ENCODE results near the gene PDE7B. TPM values are rescaled to one million over a fixed set of nuclear protein-coding genes. Genes with fewer than 3 reads are reported as not detected.

PDE7B gene
- total RNA-seq, 1 experiment from 2014 or later = not detected

GRCh38 chr6:136125585-136125984, 274.1 kb downstream of the PDE7B start:
- Histone ChIP-seq H3K36me3 (ENCODE audit: insufficient read depth, low read length) (no peaks in the 10 kb centered on the region), H2AFZ (ENCODE audit: low read length) (no peak overlapping the region), H3K27ac (ENCODE audit: low read length) (no peak overlapping the region), H3K9ac (ENCODE audit: low read length) (no peak overlapping the region), H3K4me2 (ENCODE audit: low read depth, low read length, poor library complexity, severe bottlenecking) (no peak overlapping the region), H3K9me2 (replicated peaks; ENCODE audit: insufficient read depth, low read length) (no peaks in the 10 kb centered on the region), H3K79me2 (ENCODE audit: low read length) (no peaks in the 10 kb centered on the region), H3K4me1 (ENCODE audit: low read length) (no peaks in the 10 kb centered on the region), H3K27me3 (ENCODE audit: low read length) (no peaks in the 10 kb centered on the region), H3K9me3 (ENCODE audit: low read length) (no peaks in the 10 kb centered on the region), H4K20me1 (ENCODE audit: insufficient read depth, low read depth, low read length) (no peaks in the 10 kb centered on the region), H3K4me3 (ENCODE audit: low read length) (no peak overlapping the region)
- DNase-seq = no peak

- Histone ChIP-seq H3K27me3 (ENCODE audit: low read length) (no peaks in the 10 kb centered on the region), H3K4me1 (ENCODE audit: low read length) (no peaks in the 10 kb centered on the region), H3K36me3 (ENCODE audit: insufficient read depth, low read length) (no peaks in the 10 kb centered on the region), H3K9me3 (ENCODE audit: low read length) (no peaks in the 10 kb centered on the region), H3K9me2 (replicated peaks; ENCODE audit: insufficient read depth, low read length) (no peaks in the 10 kb centered on the region), H3K27ac (ENCODE audit: low read length) (no peak overlapping the region), H4K20me1 (ENCODE audit: insufficient read depth, low read depth, low read length) (no peaks in the 10 kb centered on the region), H3K79me2 (ENCODE audit: low read length) (no peaks in the 10 kb centered on the region), H3K4me2 (ENCODE audit: low read depth, low read length, poor library complexity, severe bottlenecking) (no peak overlapping the region), H3K4me3 (ENCODE audit: low read length) (no peak overlapping the region), H3K9ac (ENCODE audit: low read length) (no peak overlapping the region), H2AFZ (ENCODE audit: low read length) (no peak overlapping the region)
- no peak for DNase-seq
These were observed 276.4 kb downstream of the PDE7B start for GRCh38 chr6:136127873-136128272.

- no peak for DNase-seq
- Histone ChIP-seq H2AFZ (ENCODE audit: low read length) (no peak overlapping the region), H3K4me3 (ENCODE audit: low read length) (no peak overlapping the region), H4K20me1 (ENCODE audit: insufficient read depth, low read depth, low read length) (no peaks in the 10 kb centered on the region), H3K9me3 (ENCODE audit: low read length) (no peaks in the 10 kb centered on the region), H3K4me2 (ENCODE audit: low read depth, low read length, poor library complexity, severe bottlenecking) (no peak overlapping the region), H3K36me3 (ENCODE audit: insufficient read depth, low read length) (no peaks in the 10 kb centered on the region), H3K9ac (ENCODE audit: low read length) (no peak overlapping the region), H3K27ac (ENCODE audit: low read length) (no peak overlapping the region), H3K9me2 (replicated peaks; ENCODE audit: insufficient read depth, low read length) (no peaks in the 10 kb centered on the region), H3K27me3 (ENCODE audit: low read length) (no peaks in the 10 kb centered on the region), H3K79me2 (ENCODE audit: low read length) (no peaks in the 10 kb centered on the region), H3K4me1 (ENCODE audit: low read length) (no peaks in the 10 kb centered on the region)
These were observed 277.9 kb downstream of the PDE7B start for GRCh38 chr6:136129365-136129764.

GRCh38 chr6:136134268-136134667, 282.8 kb downstream of the PDE7B start:
- Histone ChIP-seq H3K9me3 (ENCODE audit: low read length) (no peaks in the 10 kb centered on the region), H3K36me3 (ENCODE audit: insufficient read depth, low read length) (no peaks in the 10 kb centered on the region), H3K9me2 (replicated peaks; ENCODE audit: insufficient read depth, low read length) (no peaks in the 10 kb centered on the region), H3K27ac (ENCODE audit: low read length) (no peak overlapping the region), H3K79me2 (ENCODE audit: low read length) (no peaks in the 10 kb centered on the region), H3K9ac (ENCODE audit: low read length) (no peak overlapping the region), H2AFZ (ENCODE audit: low read length) (no peak overlapping the region), H3K4me1 (ENCODE audit: low read length) (no peaks in the 10 kb centered on the region), H3K4me3 (ENCODE audit: low read length) (no peak overlapping the region), H3K27me3 (ENCODE audit: low read length) (no peaks in the 10 kb centered on the region), H3K4me2 (ENCODE audit: low read depth, low read length, poor library complexity, severe bottlenecking) (no peak overlapping the region), H4K20me1 (ENCODE audit: insufficient read depth, low read depth, low read length) (no peaks in the 10 kb centered on the region)
- DNase-seq = no peak

GRCh38 chr6:136134751-136135150, 283.2 kb downstream of the PDE7B start:
- no peak overlapping the region for H3K4me2 ChIP-seq (ENCODE audit: low read depth, low read length, poor library complexity, severe bottlenecking)
- no peaks in the 10 kb centered on the region for H3K27me3 ChIP-seq (ENCODE audit: low read length)
- H3K9me3 ChIP-seq (ENCODE audit: low read length) = no peaks in the 10 kb centered on the region
- no peak overlapping the region for H2AFZ ChIP-seq (ENCODE audit: low read length)
- no peaks in the 10 kb centered on the region for H3K4me1 ChIP-seq (ENCODE audit: low read length)
- H3K4me3 ChIP-seq (ENCODE audit: low read length) = no peak overlapping the region
- H3K9ac ChIP-seq (ENCODE audit: low read length) = no peak overlapping the region
- no peaks in the 10 kb centered on the region for H3K36me3 ChIP-seq (ENCODE audit: insufficient read depth, low read length)
- DNase-seq = no peak
- H3K9me2 ChIP-seq (replicated peaks; ENCODE audit: insufficient read depth, low read length) = no peaks in the 10 kb centered on the region
- H4K20me1 ChIP-seq (ENCODE audit: insufficient read depth, low read depth, low read length) = no peaks in the 10 kb centered on the region
- no peaks in the 10 kb centered on the region for H3K79me2 ChIP-seq (ENCODE audit: low read length)
- H3K27ac ChIP-seq (ENCODE audit: low read length) = no peak overlapping the region

GRCh38 chr6:136136274-136136673, 284.8 kb downstream of the PDE7B start:
- H3K27me3 ChIP-seq (ENCODE audit: low read length) = no peaks in the 10 kb centered on the region
- no peak overlapping the region for H3K9ac ChIP-seq (ENCODE audit: low read length)
- H3K4me2 ChIP-seq (ENCODE audit: low read depth, low read length, poor library complexity, severe bottlenecking) = no peak overlapping the region
- H3K27ac ChIP-seq (ENCODE audit: low read length) = no peak overlapping the region
- no peaks in the 10 kb centered on the region for H3K79me2 ChIP-seq (ENCODE audit: low read length)
- no peaks in the 10 kb centered on the region for H3K9me3 ChIP-seq (ENCODE audit: low read length)
- H4K20me1 ChIP-seq (ENCODE audit: insufficient read depth, low read depth, low read length) = no peaks in the 10 kb centered on the region
- no peaks in the 10 kb centered on the region for H3K9me2 ChIP-seq (replicated peaks; ENCODE audit: insufficient read depth, low read length)
- H2AFZ ChIP-seq (ENCODE audit: low read length) = no peak overlapping the region
- no peaks in the 10 kb centered on the region for H3K4me1 ChIP-seq (ENCODE audit: low read length)
- H3K4me3 ChIP-seq (ENCODE audit: low read length) = no peak overlapping the region
- no peak for DNase-seq
- no peaks in the 10 kb centered on the region for H3K36me3 ChIP-seq (ENCODE audit: insufficient read depth, low read length)

- Histone ChIP-seq H4K20me1 (ENCODE audit: insufficient read depth, low read depth, low read length) (no peaks in the 10 kb centered on the region), H3K27ac (ENCODE audit: low read length) (no peak overlapping the region), H3K9ac (ENCODE audit: low read length) (no peak overlapping the region), H3K27me3 (ENCODE audit: low read length) (no peaks in the 10 kb centered on the region), H3K9me3 (ENCODE audit: low read length) (no peaks in the 10 kb centered on the region), H3K36me3 (ENCODE audit: insufficient read depth, low read length) (no peaks in the 10 kb centered on the region), H3K4me3 (ENCODE audit: low read length) (no peak overlapping the region), H3K4me2 (ENCODE audit: low read depth, low read length, poor library complexity, severe bottlenecking) (no peak overlapping the region), H3K9me2 (replicated peaks; ENCODE audit: insufficient read depth, low read length) (no peaks in the 10 kb centered on the region), H3K79me2 (ENCODE audit: low read length) (no peaks in the 10 kb centered on the region), H3K4me1 (ENCODE audit: low read length) (no peaks in the 10 kb centered on the region), H2AFZ (ENCODE audit: low read length) (no peak overlapping the region)
- DNase-seq = no peak
These were observed 285.6 kb downstream of the PDE7B start for GRCh38 chr6:136137008-136137692.

GRCh38 chr6:136137739-136138402, 286.4 kb downstream of the PDE7B start:
- Histone ChIP-seq H2AFZ (ENCODE audit: low read length) (no peak overlapping the region), H3K27me3 (ENCODE audit: low read length) (no peaks in the 10 kb centered on the region), H3K4me3 (ENCODE audit: low read length) (no peak overlapping the region), H3K9me3 (ENCODE audit: low read length) (no peaks in the 10 kb centered on the region), H3K27ac (ENCODE audit: low read length) (no peak overlapping the region), H4K20me1 (ENCODE audit: insufficient read depth, low read depth, low read length) (no peaks in the 10 kb centered on the region), H3K79me2 (ENCODE audit: low read length) (no peaks in the 10 kb centered on the region), H3K36me3 (ENCODE audit: insufficient read depth, low read length) (no peaks in the 10 kb centered on the region), H3K9ac (ENCODE audit: low read length) (no peak overlapping the region), H3K9me2 (replicated peaks; ENCODE audit: insufficient read depth, low read length) (no peaks in the 10 kb centered on the region), H3K4me1 (ENCODE audit: low read length) (no peaks in the 10 kb centered on the region), H3K4me2 (ENCODE audit: low read depth, low read length, poor library complexity, severe bottlenecking) (no peak overlapping the region)
- DNase-seq = no peak

Measured in Karpas-422 (cell line).